Peyer's patch (tissue), 4 donors: ENCODE measurements around the gene PRICKLE1.

Source experiments
- POLR2A ChIP-seq, 2 donors: fragments of 450-650 bp; IDR thresholded peaks; one replicate each; pipeline ENCODE4 v1.5.1; 2017; ENCODE audit warnings: antibody characterized with exemption in 2 of 2, mild to moderate bottlenecking in 2 of 2, moderate library complexity in 2 of 2
- TF ChIP-seq, protein P1 (sequence below), 6 experiments: fragments of 450-650 bp in 4 of 6; fragments of 200-600 bp in 2 of 6; sonication (generic) in 1 of 6; IDR thresholded peaks; one replicate each; pipeline ENCODE4 v1.5.1; 2017 to 2019; ENCODE audit warnings: antibody characterized with exemption in 6 of 6, mild to moderate bottlenecking in 3 of 6, moderate library complexity in 1 of 6

DNA sequence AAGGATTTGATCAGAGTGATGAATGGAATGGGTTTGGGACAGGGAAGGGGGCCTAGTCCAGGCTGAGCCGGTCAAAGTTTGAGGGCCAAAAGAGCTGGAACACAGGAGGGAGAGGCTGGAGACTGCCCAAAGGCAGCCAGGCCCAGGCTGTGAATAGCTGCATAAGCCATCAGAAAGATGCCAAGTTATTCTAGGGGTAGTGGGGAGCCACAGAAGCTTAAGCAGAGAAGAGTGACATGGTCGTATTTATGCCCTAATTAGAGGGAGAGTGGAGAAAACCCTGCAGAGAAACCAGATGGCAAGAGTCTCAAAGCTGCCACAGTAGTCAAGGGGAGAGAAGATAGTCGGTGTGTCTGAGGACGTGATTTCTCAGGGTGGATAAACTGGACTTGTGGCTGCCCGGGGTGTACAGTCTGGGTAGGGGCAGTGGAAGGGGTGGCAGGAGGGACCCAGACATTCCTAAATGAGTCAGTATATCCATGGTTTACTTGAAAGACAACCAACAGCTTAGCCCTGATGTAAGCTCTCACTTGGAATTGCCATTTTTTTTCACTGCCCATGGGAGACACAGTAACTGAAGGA lies 99.2 kb downstream of the PRICKLE1 start:
- TF ChIP-seq, protein P1, sequence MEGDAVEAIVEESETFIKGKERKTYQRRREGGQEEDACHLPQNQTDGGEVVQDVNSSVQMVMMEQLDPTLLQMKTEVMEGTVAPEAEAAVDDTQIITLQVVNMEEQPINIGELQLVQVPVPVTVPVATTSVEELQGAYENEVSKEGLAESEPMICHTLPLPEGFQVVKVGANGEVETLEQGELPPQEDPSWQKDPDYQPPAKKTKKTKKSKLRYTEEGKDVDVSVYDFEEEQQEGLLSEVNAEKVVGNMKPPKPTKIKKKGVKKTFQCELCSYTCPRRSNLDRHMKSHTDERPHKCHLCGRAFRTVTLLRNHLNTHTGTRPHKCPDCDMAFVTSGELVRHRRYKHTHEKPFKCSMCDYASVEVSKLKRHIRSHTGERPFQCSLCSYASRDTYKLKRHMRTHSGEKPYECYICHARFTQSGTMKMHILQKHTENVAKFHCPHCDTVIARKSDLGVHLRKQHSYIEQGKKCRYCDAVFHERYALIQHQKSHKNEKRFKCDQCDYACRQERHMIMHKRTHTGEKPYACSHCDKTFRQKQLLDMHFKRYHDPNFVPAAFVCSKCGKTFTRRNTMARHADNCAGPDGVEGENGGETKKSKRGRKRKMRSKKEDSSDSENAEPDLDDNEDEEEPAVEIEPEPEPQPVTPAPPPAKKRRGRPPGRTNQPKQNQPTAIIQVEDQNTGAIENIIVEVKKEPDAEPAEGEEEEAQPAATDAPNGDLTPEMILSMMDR (IDR thresholded peaks at IDR 0.05), result no peak
- no peak for TF ChIP-seq POLR2A (IDR thresholded peaks at IDR 0.05)
